ENCODE results near the gene EPAS1.
"Not testable (repeated sequence)": the region's sequence is repeated elsewhere in the genome, so short reads cannot be mapped to it uniquely, and the experiment has no call there.

- TF ChIP-seq CTCF (IDR thresholded peaks at IDR 0.05); POLR2AphosphoS5 (IDR thresholded peaks at IDR 0.05; ENCODE audit: low read depth, low read length); SIN3A (IDR thresholded peaks at IDR 0.05; ENCODE audit: borderline replicate concordance, insufficient read depth, low read depth, low read length): not testable (repeated sequence)
Observed at GRCh38 chr2:46395730-46396129, 98.5 kb downstream of the EPAS1 start.

Measured in Panc1 (cell line).